Cerebellar cortex (tissue), 1 donor: Measurements from ENCODE around the gene MAP3K19.
"Not testable (repeated sequence)": the region's sequence is repeated elsewhere in the genome, so short reads cannot be mapped to it uniquely, and the experiment has no call there.

ENCODE experiments used
- DNase-seq: peaks from one replicate; pipeline ENCODE4 v3.0.0-alpha.2; 2015; ENCODE audit warnings: low spot score

Gene MAP3K19

GRCh38 chr2:135050684-135051083, 3.4 kb upstream of the MAP3K19 start:
- no peak for DNase-seq

GRCh38 chr2:135050132-135050531, 2.9 kb upstream of the MAP3K19 start:
- no peak for DNase-seq

GRCh38 chr2:135048122-135048521, 875 bp upstream of the MAP3K19 start:
- DNase-seq = no peak

- no peak for DNase-seq
These were observed 3.9 kb downstream of the MAP3K19 start for GRCh38 chr2:135043345-135043744.

GRCh38 chr2:135037831-135038230, 9.4 kb downstream of the MAP3K19 start:
- no peak for DNase-seq

GRCh38 chr2:135033216-135033615, 14.0 kb downstream of the MAP3K19 start:
- DNase-seq = not testable (repeated sequence)

GRCh38 chr2:135030826-135031225, 16.4 kb downstream of the MAP3K19 start:
- DNase-seq = no peak

GRCh38 chr2:135029481-135030134, 17.6 kb downstream of the MAP3K19 start:
- DNase-seq = no peak

GRCh38 chr2:135023886-135024485, 23.3 kb downstream of the MAP3K19 start:
- no peak for DNase-seq

GRCh38 chr2:135022952-135023880, 24.0 kb downstream of the MAP3K19 start:
- no peak for DNase-seq

GRCh38 chr2:135021618-135022017, 25.6 kb downstream of the MAP3K19 start:
- no peak for DNase-seq

GRCh38 chr2:135011633-135012032, 35.6 kb downstream of the MAP3K19 start:
- no peak for DNase-seq

GRCh38 chr2:135010200-135010942, 36.9 kb downstream of the MAP3K19 start:
- no peak for DNase-seq

- no peak for DNase-seq
These were observed 37.9 kb downstream of the MAP3K19 start for GRCh38 chr2:135009339-135009738.

GRCh38 chr2:135005753-135006152, 41.5 kb downstream of the MAP3K19 start:
- DNase-seq = no peak

- peak; percentile 74 for DNase-seq
These were observed 43.1 kb downstream of the MAP3K19 start for GRCh38 chr2:135004005-135004746.

GRCh38 chr2:135002836-135003235, 44.4 kb downstream of the MAP3K19 start:
- no peak for DNase-seq

GRCh38 chr2:134999521-134999920, 47.7 kb downstream of the MAP3K19 start:
- no peak for DNase-seq

- DNase-seq = peak; percentile 34
These were observed 58.1 kb downstream of the MAP3K19 start for GRCh38 chr2:134988994-134989605.

- no peak for DNase-seq
These were observed 62.2 kb downstream of the MAP3K19 start for GRCh38 chr2:134985061-134985460.

- no peak for DNase-seq
These were observed 64.6 kb downstream of the MAP3K19 start for GRCh38 chr2:134982603-134983002.
